GM18858 (cell line): ENCODE data around the gene MEX3A.

ENCODE experiments used
- ATAC-seq: cut with Tn5 transposase; IDR thresholded peaks from one replicate; pipeline ENCODE4 v1.9.1; 2021; ENCODE audit not compliant: unreplicated experiment

The MEX3A gene

DNA sequence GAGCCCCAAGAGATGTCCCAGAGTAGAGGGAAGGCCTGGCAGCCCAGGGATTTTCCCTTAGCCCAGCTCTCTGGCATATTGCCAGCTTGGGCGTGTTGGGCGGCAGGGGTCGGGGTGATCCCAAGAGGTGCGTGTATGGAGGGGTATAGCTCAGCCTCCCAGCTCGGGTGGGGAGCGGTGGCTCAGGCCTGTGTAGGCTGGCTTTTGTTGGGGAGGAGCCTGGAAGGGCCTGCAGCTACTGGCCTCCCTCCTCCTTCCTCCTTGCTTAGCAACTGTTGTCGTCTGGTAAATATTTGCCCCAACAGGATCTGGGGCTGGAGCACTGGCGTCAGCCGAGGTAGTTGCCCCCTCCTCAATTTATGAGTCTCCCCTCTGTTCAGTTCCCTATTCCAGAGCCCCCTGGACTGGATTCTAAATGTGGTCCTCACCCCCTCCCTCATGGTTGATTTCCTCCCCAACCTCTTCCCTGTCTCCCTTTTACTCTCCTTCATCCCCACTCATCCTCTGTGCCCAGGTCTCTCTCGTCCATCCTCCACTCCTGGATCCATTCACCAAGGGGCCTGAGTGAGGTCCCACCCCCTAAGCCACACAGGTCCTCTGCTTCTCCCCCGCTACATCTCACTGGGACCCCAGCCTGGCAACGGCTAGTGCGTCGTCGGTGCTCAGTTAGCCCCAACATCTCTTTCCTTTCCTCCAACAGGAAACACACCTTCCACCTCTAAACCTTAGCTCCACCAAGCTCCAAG is 22.0 kb upstream of the MEX3A start:
- ATAC-seq, result no peak

DNA sequence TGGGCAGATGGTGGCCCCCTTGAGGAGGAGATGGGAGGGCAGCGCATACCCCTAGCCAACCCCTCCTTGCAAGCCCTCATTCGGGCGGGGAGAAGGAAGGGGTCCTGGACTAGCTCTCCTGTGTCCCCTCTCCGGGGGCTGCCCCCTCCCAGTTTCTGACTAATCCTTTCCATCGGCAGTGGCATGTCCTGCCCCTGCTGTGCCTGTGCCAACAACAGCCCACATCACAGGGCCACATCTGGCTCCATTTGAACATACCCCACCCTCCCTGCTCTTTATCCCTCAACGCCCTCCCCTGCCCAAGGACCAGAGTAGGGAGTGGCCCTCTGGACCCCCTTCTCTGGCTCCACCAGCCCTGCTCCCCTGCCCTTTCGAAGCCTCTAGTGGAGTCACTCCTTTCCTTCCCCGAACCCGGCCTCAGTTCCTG is 21.3 kb upstream of the MEX3A start:
- ATAC-seq, result no peak

DNA sequence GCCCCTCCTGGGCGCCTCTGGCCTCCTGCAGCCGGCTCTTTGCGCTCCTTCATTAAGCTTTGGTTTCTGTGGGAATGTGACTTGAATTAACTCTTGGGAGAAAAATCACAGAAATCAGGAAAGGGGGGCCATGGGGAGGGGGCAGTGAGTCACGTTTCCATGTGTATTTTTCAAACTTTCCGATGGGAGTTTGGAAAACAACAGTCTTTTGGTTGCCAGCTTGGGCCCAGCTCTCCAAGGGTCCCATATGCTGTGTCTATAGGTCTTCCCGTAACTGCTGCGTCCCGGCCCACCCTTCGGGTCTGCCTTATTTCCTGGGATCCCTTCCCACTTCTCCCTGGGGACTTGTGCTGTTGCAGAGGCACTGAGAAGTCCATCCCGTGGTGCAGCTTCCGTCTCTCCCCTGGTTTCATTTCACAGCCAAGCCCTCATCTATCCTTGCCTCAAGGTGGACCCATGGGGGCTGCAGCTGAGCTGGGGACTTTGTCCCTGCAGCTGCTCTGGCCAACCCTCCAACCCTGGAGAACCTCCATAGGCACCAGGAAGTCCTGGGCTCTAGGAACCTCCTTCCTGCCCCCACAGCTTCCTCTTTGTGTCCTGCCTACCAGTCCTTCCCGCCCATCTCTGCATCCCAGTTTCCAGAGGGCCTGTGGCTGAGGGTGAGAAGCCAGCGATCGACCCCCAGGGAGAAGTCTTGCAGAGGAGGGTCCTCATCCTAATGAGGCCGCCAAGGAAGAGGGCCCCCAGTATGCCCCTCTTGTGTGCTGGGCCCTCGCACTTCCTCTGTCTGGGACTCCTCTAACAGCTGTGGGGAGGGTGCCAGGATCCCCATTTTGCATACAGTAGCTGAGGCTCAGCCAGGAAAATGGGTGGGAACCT is 20.6 kb upstream of the MEX3A start:
- no peak for ATAC-seq

DNA sequence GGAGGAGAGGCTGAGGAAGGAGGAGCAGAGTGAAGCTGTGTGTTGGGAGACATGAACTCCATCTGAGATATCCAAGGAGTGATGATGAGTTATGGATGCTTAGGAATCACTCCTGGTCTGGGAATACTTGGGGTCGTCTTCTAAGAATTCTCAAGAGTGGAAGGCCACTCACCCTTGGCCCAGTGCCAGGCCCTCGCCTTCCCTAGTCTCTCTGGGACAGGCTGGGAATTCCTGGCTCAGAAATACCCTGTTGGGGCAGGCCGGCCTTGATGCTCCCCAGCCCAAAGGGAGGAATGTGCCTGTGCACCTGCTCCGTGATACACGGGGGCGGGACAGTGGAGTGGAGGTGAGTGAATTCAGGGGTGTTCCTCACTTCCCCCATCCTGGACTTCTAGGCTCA is 19.6 kb upstream of the MEX3A start:
- ATAC-seq, result no peak

DNA sequence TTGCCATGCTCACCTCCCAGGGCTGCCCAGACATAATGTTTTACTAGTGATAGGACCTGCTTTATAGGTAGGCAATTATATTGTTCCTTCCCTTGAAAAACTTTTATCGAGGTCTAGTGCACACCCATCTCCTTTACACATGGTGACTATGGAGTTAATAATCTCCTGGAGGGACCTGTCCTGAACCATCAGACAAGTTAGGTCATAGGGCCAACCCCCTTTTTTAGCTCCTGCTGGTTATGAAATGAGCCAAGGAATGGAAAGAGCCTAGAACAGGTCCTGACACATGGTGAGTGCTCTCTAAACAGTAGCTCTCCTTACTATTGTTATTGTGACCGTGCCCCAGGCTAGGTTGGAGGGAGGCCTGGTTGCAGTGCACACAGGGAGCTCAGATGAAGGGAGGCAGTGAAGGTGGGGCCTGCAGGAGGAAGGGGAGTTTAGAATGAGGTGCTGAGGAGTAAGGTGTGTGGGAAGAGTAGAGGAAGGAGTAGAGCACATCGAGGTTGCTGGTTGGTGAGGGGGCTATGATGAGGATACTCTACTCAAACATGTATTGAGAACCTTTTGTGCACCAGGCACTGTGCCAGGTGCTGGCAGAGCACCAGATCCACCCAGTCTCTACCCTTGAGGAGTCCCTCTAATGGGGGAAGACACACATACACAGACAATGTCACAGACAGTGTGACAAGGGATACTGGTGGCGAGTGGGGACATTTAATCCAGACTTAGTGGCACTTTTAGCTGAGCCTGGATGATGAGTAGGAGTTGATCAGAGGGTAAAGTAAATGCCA is 18.1 kb upstream of the MEX3A start:
- no peak for ATAC-seq

DNA sequence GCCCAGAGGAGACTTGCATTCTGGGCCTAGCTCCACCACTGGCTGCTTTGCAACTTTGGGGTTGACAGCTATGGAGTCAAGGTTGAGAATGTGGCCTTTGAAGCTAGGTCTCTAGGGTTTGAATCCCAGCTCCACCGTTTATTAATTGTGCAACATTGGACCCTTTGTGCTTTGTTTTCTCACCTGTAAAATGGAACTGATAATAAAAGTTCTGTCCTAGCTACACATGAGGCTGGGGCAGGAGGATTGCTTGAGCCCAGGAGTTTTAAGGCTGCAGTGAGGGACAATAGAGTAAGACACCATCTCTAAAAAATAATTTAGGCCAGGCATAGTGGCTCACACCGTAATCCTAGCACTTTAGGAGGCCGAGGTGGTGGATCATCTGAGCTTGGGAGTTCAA is 17.0 kb upstream of the MEX3A start:
- no peak for ATAC-seq

DNA sequence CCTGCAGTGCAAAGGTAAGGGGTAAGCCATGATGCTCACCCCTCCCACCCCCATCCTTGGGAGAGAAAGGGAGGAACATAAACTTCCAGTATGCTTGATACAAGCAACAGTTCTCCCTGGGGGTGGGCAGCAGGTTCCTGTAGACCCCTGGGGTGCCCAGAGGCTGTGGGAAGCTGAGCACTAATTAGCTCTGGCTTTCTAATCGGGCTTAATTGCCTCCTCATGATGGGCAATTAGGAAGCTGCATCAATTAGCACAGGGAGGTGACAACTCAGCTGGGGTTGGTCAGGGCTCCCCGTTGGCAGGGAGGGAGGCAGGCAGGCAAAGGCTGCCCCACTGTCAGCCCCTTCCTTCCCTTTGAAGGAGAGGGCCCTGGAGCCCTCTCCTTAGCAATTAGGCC is 16.5 kb upstream of the MEX3A start:
- ATAC-seq, result no peak

DNA sequence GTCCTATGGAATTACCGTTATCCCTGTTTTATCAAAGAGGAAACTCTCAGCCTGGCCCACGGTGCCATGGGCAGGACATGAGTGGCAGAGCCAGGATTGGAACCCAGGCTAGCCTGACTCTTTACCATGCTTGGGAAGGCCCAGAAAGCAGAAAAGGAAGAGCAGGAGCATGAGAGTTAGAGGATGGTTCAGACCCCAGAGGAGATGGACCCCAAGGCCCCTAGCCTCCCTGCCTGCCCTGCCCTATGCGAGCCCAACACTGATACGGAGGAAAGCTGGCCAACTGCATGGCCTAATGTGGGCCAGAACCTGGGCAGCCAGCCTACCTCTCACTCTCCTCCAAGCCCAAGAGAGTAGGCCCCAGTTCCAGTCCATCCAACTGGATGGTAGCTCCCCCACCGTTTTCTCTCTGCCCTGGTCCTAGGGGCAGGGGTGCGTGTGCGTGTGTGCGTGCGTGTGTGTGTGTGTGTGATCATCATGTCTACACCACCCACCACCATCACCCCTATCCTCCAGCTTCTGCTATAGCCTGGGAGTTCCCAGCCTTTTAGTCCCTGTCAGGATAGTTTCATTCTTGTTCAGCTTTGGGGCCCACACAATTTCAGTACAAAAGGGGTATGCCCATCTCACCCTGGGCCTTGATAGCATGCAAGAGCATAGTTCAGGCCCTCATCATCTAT is 15.4 kb upstream of the MEX3A start:
- ATAC-seq, result no peak

DNA sequence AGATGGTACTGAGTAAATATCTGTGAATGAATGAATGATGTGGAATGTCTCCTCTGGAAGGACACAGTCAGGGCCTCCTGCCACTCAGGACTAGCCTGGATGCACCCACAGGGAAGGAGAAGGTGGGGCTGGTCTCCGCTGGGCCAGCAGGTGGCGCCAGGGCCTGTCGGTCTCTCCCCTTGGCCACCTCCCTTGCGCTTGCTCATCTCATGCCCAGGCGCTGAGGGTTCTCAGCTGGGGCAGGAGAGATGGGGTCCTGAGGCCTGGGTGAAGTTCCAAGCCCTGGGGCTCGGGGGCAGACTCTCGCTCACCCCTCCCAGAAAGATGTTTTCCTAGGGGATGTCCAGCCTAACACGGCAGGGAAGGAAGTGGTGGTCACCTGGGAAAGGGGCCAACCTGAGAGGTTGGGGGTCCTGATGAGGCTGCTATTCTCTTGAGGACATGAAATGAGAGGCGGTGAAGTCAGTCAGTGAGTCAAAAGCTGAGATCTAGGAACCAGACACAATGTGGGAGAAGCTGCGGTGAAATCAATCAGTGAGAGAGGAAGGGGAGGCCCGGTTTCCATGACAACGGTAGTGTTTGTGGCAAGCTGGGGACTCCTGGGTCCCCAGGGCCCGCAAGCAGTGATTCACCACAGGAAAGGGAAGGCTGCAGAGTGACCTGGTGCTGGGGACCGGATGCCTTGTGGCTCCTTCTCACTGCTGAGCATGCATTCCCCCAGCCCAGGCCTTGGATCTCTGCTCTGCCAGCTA is 14.6 kb upstream of the MEX3A start:
- ATAC-seq, result peak; percentile 37

DNA sequence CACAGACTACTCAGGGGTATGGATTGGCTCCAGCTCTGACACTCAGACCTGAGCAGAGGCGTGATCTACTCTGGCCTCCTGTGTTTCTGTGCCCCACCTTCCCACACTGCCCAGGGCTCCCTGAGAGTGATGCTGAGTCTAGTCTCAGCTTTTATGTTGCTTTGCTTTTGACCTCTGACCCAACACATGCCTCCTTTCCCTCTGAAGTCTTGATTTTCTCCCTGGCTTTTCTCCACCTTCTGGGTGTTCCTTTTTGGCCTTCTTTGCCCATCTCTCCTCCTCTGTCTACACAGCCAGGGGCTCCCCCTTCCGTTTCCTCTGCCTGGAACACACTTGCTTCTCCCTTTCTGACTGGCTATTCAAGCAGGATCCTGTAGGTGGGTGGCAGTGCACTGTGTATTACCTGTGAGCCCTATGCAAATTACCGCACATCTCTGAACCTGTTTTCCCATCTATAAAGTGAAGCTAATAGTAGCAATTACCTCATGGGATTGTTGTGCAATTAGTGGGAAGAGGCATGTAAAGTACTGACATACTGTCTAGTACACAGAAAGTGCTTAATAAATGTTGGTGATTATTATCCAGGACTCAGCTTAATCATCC is 13.7 kb upstream of the MEX3A start:
- ATAC-seq, result no peak

DNA sequence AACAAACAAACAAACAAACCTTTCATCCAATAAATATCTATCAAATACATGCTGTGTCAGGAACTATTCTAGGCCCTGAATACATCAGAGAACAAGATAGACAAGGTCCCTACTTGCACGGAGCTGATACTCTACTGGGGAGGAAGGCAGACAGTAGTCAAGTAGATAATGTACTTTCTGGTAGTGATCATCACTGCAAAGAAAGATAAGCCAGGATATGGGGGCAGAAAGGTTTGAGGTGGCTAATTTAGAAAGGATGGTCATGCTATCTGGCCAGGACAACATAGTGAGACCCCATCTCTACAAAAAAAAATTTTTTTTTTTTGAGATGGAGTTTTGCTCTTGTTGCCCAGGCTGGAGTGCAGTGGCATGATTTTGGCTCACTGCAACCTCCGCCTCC is 9.3 kb upstream of the MEX3A start:
- ATAC-seq, result no peak

DNA sequence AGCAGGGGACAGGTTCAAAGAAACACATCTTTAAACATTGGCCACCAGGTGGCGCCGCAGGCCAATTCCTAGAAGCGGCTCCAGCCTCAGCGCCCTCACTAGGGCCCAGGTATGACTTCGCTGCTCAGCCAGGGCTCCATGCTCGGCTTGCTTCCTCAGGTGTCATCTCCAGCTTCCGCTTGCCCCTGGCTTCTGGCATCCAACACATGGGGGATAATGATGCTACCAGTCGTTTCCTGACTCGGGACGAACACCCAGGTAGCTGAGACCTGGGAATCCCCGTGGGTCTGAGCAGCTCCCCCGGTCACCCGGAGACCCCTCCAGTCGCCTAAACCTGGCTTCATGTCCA is 8.5 kb upstream of the MEX3A start:
- no peak for ATAC-seq

DNA sequence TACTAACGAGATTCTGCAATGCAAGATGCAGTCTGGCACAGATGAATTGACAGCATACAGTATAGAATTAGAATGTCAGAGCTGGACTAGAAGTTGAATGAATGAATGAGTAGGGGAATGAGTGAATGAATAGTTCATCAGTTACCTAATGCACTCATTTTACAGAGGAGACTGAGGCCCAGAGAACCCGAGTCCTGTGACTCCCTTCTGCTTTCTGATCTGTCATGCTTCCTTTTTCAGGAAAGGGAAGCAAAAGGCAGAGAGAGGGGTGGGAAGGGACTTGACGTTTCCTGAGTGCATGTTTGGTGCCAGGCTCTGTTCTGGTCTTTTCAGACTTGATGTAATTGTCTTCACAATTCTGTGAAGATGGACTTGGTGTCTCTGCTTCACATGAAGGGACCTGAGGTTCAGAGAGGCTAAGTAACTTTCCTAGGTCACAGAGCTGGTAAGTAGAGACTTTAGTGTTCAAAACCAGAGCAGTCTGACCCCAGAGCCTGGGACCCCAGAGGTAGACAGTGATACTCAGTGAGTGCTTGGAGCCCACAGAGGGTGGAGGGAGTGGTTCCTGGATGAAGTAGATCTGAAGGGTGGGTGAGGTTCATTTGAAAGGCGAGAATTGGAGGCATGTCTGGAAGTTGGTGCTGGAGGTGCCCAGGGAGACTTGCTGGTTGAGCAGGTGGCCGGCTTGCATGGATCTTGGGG is 8.0 kb upstream of the MEX3A start:
- ATAC-seq, result no peak

DNA sequence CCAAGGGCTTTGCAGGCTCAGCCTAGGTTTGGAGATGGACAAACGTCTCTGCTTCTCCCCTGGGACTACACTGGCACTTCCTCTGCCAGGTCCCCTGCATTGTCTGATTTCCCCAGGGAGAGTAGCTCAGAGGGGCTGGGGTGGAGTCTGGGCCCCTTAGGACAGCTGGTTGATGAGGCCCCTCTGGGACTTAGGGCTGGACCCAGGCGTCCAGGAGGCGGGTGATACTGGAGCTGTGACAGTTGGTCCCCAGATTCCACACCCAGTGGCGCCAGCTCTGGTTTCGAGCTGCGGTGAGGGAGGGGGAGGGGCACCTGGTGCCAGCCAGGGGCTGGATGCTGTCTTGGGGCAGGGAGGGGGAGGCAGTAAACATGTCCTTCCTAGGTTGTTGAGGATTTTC is 7.4 kb upstream of the MEX3A start:
- ATAC-seq, result no peak

DNA sequence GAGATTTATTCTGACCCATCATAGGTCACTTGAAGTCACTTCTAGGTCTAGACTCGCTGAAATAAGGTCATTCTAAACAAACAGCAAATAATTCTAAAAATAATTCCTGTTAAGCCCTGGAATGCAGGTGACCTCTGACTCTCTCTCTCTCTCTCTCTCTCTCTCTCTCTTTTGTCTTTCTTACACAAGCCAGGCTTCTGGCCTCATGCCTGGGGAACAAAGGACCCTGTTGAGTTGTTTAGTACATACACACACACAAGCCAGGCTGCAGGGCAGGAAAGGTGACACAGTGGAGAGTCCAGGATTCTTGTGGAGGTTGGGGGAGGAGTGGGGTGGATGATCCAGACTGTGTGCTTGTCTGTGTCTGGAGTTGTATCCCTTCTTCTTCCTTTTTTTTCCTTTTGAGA is 4.0 kb upstream of the MEX3A start:
- no peak for ATAC-seq

DNA sequence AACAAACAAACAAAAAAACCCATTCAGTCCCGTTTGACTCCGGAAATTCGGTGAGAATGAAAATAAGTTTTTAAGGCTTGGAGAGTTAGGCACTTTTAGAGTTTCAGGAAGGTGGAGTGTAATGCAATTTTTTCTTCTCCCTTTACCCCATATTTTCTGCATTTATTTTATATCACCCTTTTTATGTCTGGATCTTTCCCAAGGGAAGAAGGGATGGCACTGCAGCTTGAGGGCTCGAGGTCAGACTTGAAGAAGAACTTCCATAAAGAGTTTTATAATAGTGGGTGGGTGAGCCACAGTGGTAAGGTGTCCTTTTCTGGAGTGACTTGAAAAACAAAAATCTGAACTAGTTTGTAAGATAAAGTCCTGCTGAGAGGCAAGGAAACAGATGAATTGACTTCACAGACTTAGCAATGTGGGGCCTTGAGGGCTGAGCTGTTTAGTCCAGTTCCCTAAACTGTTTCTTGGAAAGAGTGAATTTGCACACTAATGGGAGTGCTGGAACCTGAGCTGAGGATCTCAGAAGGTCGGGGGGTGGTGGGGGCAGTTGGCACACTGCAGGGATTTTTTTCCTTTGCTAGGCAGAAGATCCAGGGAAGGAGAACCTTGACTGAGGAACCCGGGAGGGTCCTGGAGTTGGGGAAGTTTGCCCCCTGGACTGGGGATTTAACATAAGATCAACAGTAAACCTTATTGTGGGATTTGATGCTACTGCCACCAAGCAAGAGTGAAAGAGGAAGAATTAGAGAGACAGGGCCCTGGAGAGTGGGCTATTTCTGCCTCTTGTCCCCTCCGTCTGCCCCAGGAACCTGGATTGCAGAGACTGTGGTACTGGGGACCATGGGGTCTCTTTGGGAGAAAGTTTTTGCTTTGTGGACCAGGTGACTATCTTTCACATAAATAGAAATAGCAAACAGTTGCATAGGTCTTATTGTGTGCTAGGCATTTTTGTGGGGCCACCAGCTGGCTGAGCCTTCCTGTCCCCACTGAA is 1.8 kb upstream of the MEX3A start:
- ATAC-seq, result no peak

DNA sequence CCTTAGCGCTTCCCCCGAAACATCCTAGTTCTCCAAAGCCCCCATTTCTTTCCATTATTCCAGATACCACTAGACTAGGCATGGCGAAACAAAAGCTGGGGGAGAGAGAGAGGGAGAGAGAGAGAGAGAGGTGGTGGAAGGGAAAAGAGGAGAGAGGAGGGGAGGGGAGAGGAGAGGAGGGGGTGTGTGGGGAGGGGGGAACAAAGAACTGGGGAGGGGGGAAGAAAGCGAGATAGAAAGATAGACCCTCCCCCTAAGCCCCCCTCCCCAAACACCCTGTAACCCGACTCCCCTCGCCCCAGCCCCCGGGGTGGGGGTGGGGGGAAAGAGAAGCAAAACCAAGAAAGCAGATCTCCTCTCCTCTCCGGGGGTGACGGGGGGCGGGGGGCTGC is 352 bp downstream of the MEX3A start:
- ATAC-seq, result no peak

DNA sequence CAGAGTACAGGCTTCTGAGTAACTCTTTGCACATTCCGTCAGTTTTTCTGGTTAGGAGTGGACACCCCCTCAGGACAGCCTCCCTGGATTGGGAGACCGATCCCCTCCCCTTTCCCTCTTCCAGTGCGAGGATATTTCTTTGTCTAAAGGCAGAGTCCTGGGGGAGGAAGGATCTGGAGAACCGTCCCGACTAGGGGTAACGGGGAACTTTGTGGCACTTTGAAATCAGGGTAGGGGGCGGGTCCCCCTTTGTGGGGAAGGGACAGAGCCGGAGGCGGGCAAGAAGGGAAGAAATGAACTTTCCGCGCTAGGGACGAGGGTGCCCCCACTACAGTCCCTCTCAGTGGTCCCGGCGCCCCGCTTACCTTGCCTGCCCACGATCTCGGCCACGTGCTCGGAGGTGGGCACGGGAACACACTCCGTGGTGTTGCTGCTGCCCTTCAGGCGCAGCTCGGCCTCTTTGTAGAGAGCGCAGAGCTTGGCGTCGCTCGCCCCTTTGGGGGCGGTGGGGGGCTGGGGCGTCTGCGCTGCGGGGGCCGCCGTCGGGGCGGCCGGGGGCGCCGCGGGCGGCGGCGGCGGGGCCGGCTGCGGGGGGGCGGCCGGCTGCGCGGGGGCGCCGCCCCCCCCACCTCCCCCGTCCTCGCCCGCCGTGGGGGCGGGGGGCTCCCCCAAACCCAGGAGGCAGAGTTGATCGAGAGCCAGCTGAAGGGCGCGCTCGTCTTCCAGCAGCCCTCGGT is 917 bp downstream of the MEX3A start:
- ATAC-seq, result no peak
